BJ (cell line): ENCODE results near the gene CGB7. TPM values are rescaled to one million over a fixed set of nuclear protein-coding genes. Genes with fewer than 3 reads are reported as not detected.

Experiments used
- CTCF ChIA-PET: fragments of 350-600 bp; formaldehyde crosslinking; extraction: SDS; loops from one replicate; lab custom pipeline; 2021; ENCODE audit warnings: antibody characterized with exemption, inconsistent platforms; lab: Yijun Ruan, JAX
- POLR2A ChIA-PET: fragments of 300-600 bp; sonication (Branson Sonifier 250); formaldehyde crosslinking; extraction: SDS; loops from one replicate; lab custom pipeline; 2021; ENCODE audit warnings: antibody characterized with exemption; lab: Charles Lee
- DNase-seq: peaks from one replicate; pipeline ENCODE4 v3.0.0-alpha.2; 2011; ENCODE audit warnings: low read depth
- H3K27me3 ChIP-seq: 2 replicates; pipeline ENCODE4 v1.6.0; 2011; ENCODE audit warnings: low read length; ENCODE audit not compliant: control insufficient read depth, insufficient read depth
- H3K36me3 ChIP-seq: 2 replicates; pipeline ENCODE4 v1.5.1; 2011; ENCODE audit warnings: low read length; ENCODE audit not compliant: control insufficient read depth, insufficient read depth
- H3K4me3 ChIP-seq: 2 replicates; pipeline ENCODE4 v1.5.1; 2011; ENCODE audit warnings: low read depth, mild to moderate bottlenecking, control low read depth, low read length
- polyA plus RNA-seq: library from polyadenylated mRNA; depleted of rRNA; stranded (reverse); fragments of >200 nt; gene quantifications from 2 replicates; pipeline ENCODE4 v1.2.3, GENCODE V29; 2011; rRNA removed
- small RNA-seq: library from RNA; depleted of rRNA; stranded (forward); fragments of <200 nt; gene quantifications from one replicate; pipeline ENCODE3, GENCODE V24; 2012; ENCODE audit warnings: low replicate concordance, low read depth; ENCODE audit not compliant: insufficient read length
- TF ChIP-seq, protein P1 (sequence below): IDR thresholded peaks from 2 replicates; pipeline ENCODE4 v1.5.1; 2011; ENCODE audit warnings: low read depth, mild to moderate bottlenecking, control low read depth, inconsistent platforms, low read length, moderate library complexity; ENCODE audit not compliant: insufficient read depth

Gene CGB7
- polyA plus RNA-seq, 1 experiment, result 0.28 TPM

DNA sequence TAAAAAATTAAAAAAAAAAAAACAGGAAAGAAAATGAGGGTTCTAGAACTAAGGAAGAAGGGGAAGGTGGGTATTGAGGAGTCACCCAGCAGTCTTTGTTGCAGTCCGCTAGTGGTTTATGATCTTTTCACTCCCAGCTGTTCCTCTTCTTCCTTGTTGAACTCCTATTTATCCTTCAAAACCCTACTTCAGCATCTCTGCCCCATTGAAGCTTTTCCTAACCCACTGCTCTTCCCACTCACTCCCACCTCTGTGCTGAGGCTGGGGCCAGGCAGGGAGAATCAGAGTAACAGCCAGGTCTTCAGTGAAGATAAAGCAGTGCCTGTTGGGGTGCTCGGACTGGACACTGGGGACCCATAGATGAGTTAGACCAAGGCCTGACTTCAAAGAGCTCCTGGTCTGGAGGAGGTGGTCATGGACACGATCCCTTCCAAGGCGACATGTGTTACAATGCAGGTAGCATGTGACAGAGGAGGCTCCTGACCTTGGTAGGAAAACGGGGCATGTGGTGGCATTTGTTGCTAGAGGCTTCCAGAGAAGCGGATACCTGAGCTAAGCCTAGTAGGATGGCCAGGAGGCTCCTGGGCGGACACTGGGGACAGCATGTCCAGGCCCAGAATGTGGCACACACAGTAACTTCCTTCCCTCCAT lies 52.5 kb downstream of the CGB7 start:
- CTCF ChIA-PET, result interaction anchor here (0.7 kb wide), 1 partner anchor 11 kb away, joined by 4 read pairs; the partner anchor contains the start of gene RUVBL2
- Histone ChIP-seq H3K4me3 (no peak overlapping the region), H3K27me3 (no peaks in the 10 kb centered on the region), H3K36me3 (peaks cover 21% of the 10 kb centered on the region)
- POLR2A ChIA-PET, result no interaction called here
- no peak for DNase-seq
- TF ChIP-seq, protein P1, sequence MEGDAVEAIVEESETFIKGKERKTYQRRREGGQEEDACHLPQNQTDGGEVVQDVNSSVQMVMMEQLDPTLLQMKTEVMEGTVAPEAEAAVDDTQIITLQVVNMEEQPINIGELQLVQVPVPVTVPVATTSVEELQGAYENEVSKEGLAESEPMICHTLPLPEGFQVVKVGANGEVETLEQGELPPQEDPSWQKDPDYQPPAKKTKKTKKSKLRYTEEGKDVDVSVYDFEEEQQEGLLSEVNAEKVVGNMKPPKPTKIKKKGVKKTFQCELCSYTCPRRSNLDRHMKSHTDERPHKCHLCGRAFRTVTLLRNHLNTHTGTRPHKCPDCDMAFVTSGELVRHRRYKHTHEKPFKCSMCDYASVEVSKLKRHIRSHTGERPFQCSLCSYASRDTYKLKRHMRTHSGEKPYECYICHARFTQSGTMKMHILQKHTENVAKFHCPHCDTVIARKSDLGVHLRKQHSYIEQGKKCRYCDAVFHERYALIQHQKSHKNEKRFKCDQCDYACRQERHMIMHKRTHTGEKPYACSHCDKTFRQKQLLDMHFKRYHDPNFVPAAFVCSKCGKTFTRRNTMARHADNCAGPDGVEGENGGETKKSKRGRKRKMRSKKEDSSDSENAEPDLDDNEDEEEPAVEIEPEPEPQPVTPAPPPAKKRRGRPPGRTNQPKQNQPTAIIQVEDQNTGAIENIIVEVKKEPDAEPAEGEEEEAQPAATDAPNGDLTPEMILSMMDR, result no peak

Small RNAs within 50 kb of the gene (small RNA-seq; reads per million reads assigned to genes)
- not detected for gene MIR6798
- gene RN7SL708P, result not detected

Other genes starting within 250 kb of the CGB7 start
- gene BCAT2, start 246.7 kb downstream of the CGB7 start, polyA plus RNA-seq, result 32.1 and 52.2 TPM in 2 replicates
- 7.4 and 7.6 TPM in 2 replicates for gene HSD17B14, start 221.3 kb downstream of the CGB7 start, polyA plus RNA-seq
- gene PLEKHA4, start 189.1 kb downstream of the CGB7 start, polyA plus RNA-seq, result 3.3 and 5.4 TPM in 2 replicates
- gene PPP1R15A, start 185.3 kb downstream of the CGB7 start, polyA plus RNA-seq, result 24.7 and 43.0 TPM in 2 replicates
- gene TULP2, start 159.0 kb downstream of the CGB7 start, polyA plus RNA-seq, result 0.07 and 0.10 TPM in 2 replicates
- 145 and 305 TPM in 2 replicates for gene NUCB1, start 157.4 kb downstream of the CGB7 start, polyA plus RNA-seq
- gene DHDH, start 124.0 kb downstream of the CGB7 start, polyA plus RNA-seq, result not detected in 2 replicates
- gene BAX, start 102.9 kb downstream of the CGB7 start, polyA plus RNA-seq, result 141 and 159 TPM in 2 replicates
- 2,664 and 3,340 TPM in 2 replicates for gene FTL, start 92.4 kb downstream of the CGB7 start, polyA plus RNA-seq
- 36.0 and 49.7 TPM in 2 replicates for gene GYS1, start 64.4 kb downstream of the CGB7 start, polyA plus RNA-seq
- gene RUVBL2, start 63.9 kb downstream of the CGB7 start, polyA plus RNA-seq, result 138 and 221 TPM in 2 replicates
- not detected in 2 replicates for gene LHB, start 40.7 kb downstream of the CGB7 start, polyA plus RNA-seq
- gene CGB3, start 33.4 kb downstream of the CGB7 start, polyA plus RNA-seq, result not detected in 2 replicates
- gene CGB2, start 25.9 kb downstream of the CGB7 start, polyA plus RNA-seq, result not detected in 2 replicates
- not detected in 2 replicates for gene CGB1, start 20.9 kb downstream of the CGB7 start, polyA plus RNA-seq
- gene CGB5, start 13.9 kb downstream of the CGB7 start, polyA plus RNA-seq, result not detected in 2 replicates
- 0.22 TPM in 1 of 2 replicates, not detected in the other for gene CGB8, start 8.6 kb downstream of the CGB7 start, polyA plus RNA-seq
- 0.10 TPM in 1 of 2 replicates, not detected in the other for gene NTF4, start 7.1 kb upstream of the CGB7 start, polyA plus RNA-seq
- gene KCNA7, start 14.9 kb upstream of the CGB7 start, polyA plus RNA-seq, result not detected in 2 replicates
- 125 and 268 TPM in 2 replicates for gene SNRNP70, start 27.7 kb upstream of the CGB7 start, polyA plus RNA-seq
- 6.7 and 9.4 TPM in 2 replicates for gene LIN7B, start 56.6 kb upstream of the CGB7 start, polyA plus RNA-seq
- gene C19orf73, start 61.4 kb upstream of the CGB7 start, polyA plus RNA-seq, result 0.67 and 0.94 TPM in 2 replicates
- 0.75 and 1.4 TPM in 2 replicates for gene PPFIA3, start 61.8 kb upstream of the CGB7 start, polyA plus RNA-seq
- gene HRC, start 97.6 kb upstream of the CGB7 start, polyA plus RNA-seq, result 0.07 and 0.25 TPM in 2 replicates
- gene TRPM4, start 100.0 kb upstream of the CGB7 start, polyA plus RNA-seq, result 12.8 and 17.6 TPM in 2 replicates